ACC112 (cell line): Measurements from ENCODE around the gene PAK1IP1.
"Not testable (repeated sequence)": the region's sequence is repeated elsewhere in the genome, so short reads cannot be mapped to it uniquely, and the experiment has no call there.

Source experiments
- H2AFZ ChIP-seq: fragments of 200-600 bp; sonication (generic); one replicate; pipeline ENCODE4 v1.6.0; 2017; ENCODE audit warnings: antibody characterized with exemption, low read length; ENCODE audit not compliant: unreplicated experiment
- H3K27ac ChIP-seq: fragments of 200-600 bp; sonication (generic); 2 replicates; pipeline ENCODE4 v1.5.1; 2014; ENCODE audit warnings: low read depth, mild to moderate bottlenecking, antibody characterized with exemption, low read length, moderate library complexity
- H3K27me3 ChIP-seq: fragments of 200-600 bp; sonication (generic); 2 replicates; pipeline ENCODE4 v1.6.1; 2014; ENCODE audit warnings: mild to moderate bottlenecking, antibody characterized with exemption, low read length, moderate library complexity, mixed read lengths; ENCODE audit not compliant: insufficient read depth
- H3K36me3 ChIP-seq: fragments of 200-600 bp; sonication (generic); 2 replicates; pipeline ENCODE4 v1.6.1; 2016; ENCODE audit warnings: mild to moderate bottlenecking, antibody characterized with exemption, low read length, moderate library complexity, mixed read lengths; ENCODE audit not compliant: insufficient read depth
- H3K4me1 ChIP-seq: fragments of 200-600 bp; sonication (generic); one replicate; pipeline ENCODE4 v1.6.1; 2016; ENCODE audit warnings: low read length, mixed read lengths; ENCODE audit not compliant: insufficient read depth, unreplicated experiment, control insufficient read depth
- H3K4me3 ChIP-seq: fragments of 200-600 bp; sonication (generic); 2 replicates; pipeline ENCODE4 v1.5.1; 2014; ENCODE audit warnings: mild to moderate bottlenecking, low read depth, low read length
- H3K79me2 ChIP-seq: fragments of 200-600 bp; sonication (generic); one replicate; pipeline ENCODE4 v1.6.0; 2016; ENCODE audit warnings: low read length; ENCODE audit not compliant: control insufficient read depth, unreplicated experiment, insufficient read depth

Gene PAK1IP1

GRCh38 chr6:10694302-10695085, at the start of gene PAK1IP1, which contains the start of gene C6orf52:
Gene PAK1IP1, plus strand, starts transcription at chr6:10694972. Its CDS starts 14 bp downstream, at chr6:10694986.
Gene C6orf52, minus strand, starts transcription at chr6:10694616. Its CDS starts 7,066 bp downstream, at chr6:10687550.
- Histone ChIP-seq H3K4me3 (peak within 1 kb of the TSS; percentile 95), H2AFZ (peak within 1 kb of the TSS; percentile 96), H3K27me3 (no peaks in the 10 kb centered on the region), H3K36me3 (peaks cover 3% of the 10 kb centered on the region; the same call in 1 of the 2 replicates), H3K4me1 (peaks cover 15% of the 10 kb centered on the region), H3K27ac (peak within 1 kb of the TSS; percentile 94), H3K79me2 (peaks cover 41% of the 10 kb centered on the region)

GRCh38 chr6:10655508-10656055, 39.2 kb upstream of the PAK1IP1 start:
- Histone ChIP-seq H3K27me3 (peaks cover 21% of the 10 kb centered on the region), H3K4me3 (no peak overlapping the region), H3K27ac (no peak overlapping the region), H3K4me1 (no peaks in the 10 kb centered on the region), H2AFZ (no peak overlapping the region), H3K36me3 (no peaks in the 10 kb centered on the region), H3K79me2 (no peaks in the 10 kb centered on the region)

- Histone ChIP-seq H3K27ac (no peak overlapping the region), H3K4me3 (peak overlapping the region; percentile 66), H3K79me2 (no peaks in the 10 kb centered on the region), H3K27me3 (peaks cover 11% of the 10 kb centered on the region), H2AFZ (no peak overlapping the region), H3K4me1 (no peaks in the 10 kb centered on the region), H3K36me3 (no peaks in the 10 kb centered on the region)
Observed at GRCh38 chr6:10658910-10659698, 35.7 kb upstream of the PAK1IP1 start.

GRCh38 chr6:10659699-10660348, 34.9 kb upstream of the PAK1IP1 start:
- peaks cover 10% of the 10 kb centered on the region for H3K27me3 ChIP-seq
- no peaks in the 10 kb centered on the region for H3K79me2 ChIP-seq
- no peak overlapping the region for H3K27ac ChIP-seq
- peak overlapping the region; percentile 66 for H3K4me3 ChIP-seq
- no peaks in the 10 kb centered on the region for H3K36me3 ChIP-seq
- no peaks in the 10 kb centered on the region for H3K4me1 ChIP-seq
- no peak overlapping the region for H2AFZ ChIP-seq

- H3K36me3 ChIP-seq, H3K27me3 ChIP-seq, H3K4me3 ChIP-seq, H3K79me2 ChIP-seq, H3K27ac ChIP-seq, H2AFZ ChIP-seq, H3K4me1 ChIP-seq: not testable (repeated sequence)
Observed at GRCh38 chr6:10660431-10661191, 34.2 kb upstream of the PAK1IP1 start.

GRCh38 chr6:10662207-10662606, 32.6 kb upstream of the PAK1IP1 start:
- no peak overlapping the region for H2AFZ ChIP-seq
- peaks cover 15% of the 10 kb centered on the region for H3K27me3 ChIP-seq
- no peaks in the 10 kb centered on the region for H3K4me1 ChIP-seq
- no peaks in the 10 kb centered on the region for H3K36me3 ChIP-seq
- H3K27ac ChIP-seq, result no peak overlapping the region
- H3K79me2 ChIP-seq, result no peaks in the 10 kb centered on the region
- H3K4me3 ChIP-seq, result no peak overlapping the region

- Histone ChIP-seq H3K27me3 (peaks cover 21% of the 10 kb centered on the region), H3K4me1 (no peaks in the 10 kb centered on the region), H3K4me3 (no peak overlapping the region), H3K27ac (no peak overlapping the region), H3K36me3 (no peaks in the 10 kb centered on the region), H2AFZ (no peak overlapping the region), H3K79me2 (no peaks in the 10 kb centered on the region)
Observed at GRCh38 chr6:10662742-10663141, 32.0 kb upstream of the PAK1IP1 start.

- peaks cover 41% of the 10 kb centered on the region for H3K27me3 ChIP-seq
- not testable (repeated sequence) for H3K27ac ChIP-seq, H3K36me3 ChIP-seq, H3K4me3 ChIP-seq, H2AFZ ChIP-seq, H3K4me1 ChIP-seq, H3K79me2 ChIP-seq
Observed at GRCh38 chr6:10665595-10665994, 29.2 kb upstream of the PAK1IP1 start.

- Histone ChIP-seq H3K4me1 (no peaks in the 10 kb centered on the region), H3K36me3 (no peaks in the 10 kb centered on the region), H3K79me2 (no peaks in the 10 kb centered on the region), H3K27ac (no peak overlapping the region), H2AFZ (no peak overlapping the region), H3K27me3 (peaks cover 41% of the 10 kb centered on the region), H3K4me3 (no peak overlapping the region)
Observed at GRCh38 chr6:10668126-10668917, 26.4 kb upstream of the PAK1IP1 start.
